Stimulated activated memory B cell treated with anti-CD40 and anti-IgM and Interleukin-4, amounts not matched to agents 10 μg/mL and 1 μg/mL and 100 μg/mL, for 72 hours (primary cell): ENCODE data around the gene PPM1E.
"Not testable (repeated sequence)": the region's sequence is repeated elsewhere in the genome, so short reads cannot be mapped to it uniquely, and the experiment has no call there.

Source experiments
- ATAC-seq: fragments of 150-1000 bp; cut with Tn5 transposase; 2 replicates; pipeline ENCODE4 v1.10.0; 2021
- H3K27ac Mint-ChIP-seq: one replicate; pipeline ENCODE4 v1.8.0; 2022; ENCODE audit warnings: mild to moderate bottlenecking, mixed read lengths
- H3K27me3 Mint-ChIP-seq: one replicate; pipeline ENCODE4 v1.8.0; 2022; ENCODE audit warnings: mixed read lengths
- H3K36me3 Mint-ChIP-seq: one replicate; pipeline ENCODE4 v1.8.0; 2022; ENCODE audit warnings: mixed read lengths
- H3K4me1 Mint-ChIP-seq: one replicate; pipeline ENCODE4 v1.8.0; 2022; ENCODE audit warnings: mixed read lengths
- H3K4me3 Mint-ChIP-seq: one replicate; pipeline ENCODE4 v1.8.0; 2022; ENCODE audit warnings: mild to moderate bottlenecking, moderate library complexity, mixed read lengths
- H3K9me3 Mint-ChIP-seq: one replicate; pipeline ENCODE4 v1.8.0; 2022; ENCODE audit warnings: mixed read lengths

The PPM1E gene

GRCh38 chr17:58920773-58921172 lies 165.1 kb downstream of the PPM1E start:
- H3K4me3 Mint-ChIP-seq = no peak overlapping the region
- no peaks in the 10 kb centered on the region for H3K9me3 Mint-ChIP-seq
- no peaks in the 10 kb centered on the region for H3K36me3 Mint-ChIP-seq

GRCh38 chr17:58932956-58933355 lies 177.3 kb downstream of the PPM1E start:
- Mint-ChIP-seq H3K36me3 (no peaks in the 10 kb centered on the region), H3K4me3 (no peak overlapping the region), H3K27me3 (no peaks in the 10 kb centered on the region), H3K27ac (no peak overlapping the region), H3K9me3 (no peaks in the 10 kb centered on the region), H3K4me1 (no peaks in the 10 kb centered on the region)
- ATAC-seq = no peak

More at GRCh38 chr17:58920773-58921172, 165.1 kb downstream of the PPM1E start:
- peak overlapping the region; percentile 2 for H3K27ac Mint-ChIP-seq
- no peak for ATAC-seq
- H3K4me1 Mint-ChIP-seq = peaks cover 13% of the 10 kb centered on the region
- no peaks in the 10 kb centered on the region for H3K27me3 Mint-ChIP-seq

- ATAC-seq = no peak
- Mint-ChIP-seq H3K27ac (no peak overlapping the region), H3K4me3 (no peak overlapping the region), H3K9me3 (no peaks in the 10 kb centered on the region), H3K36me3 (no peaks in the 10 kb centered on the region), H3K4me1 (no peaks in the 10 kb centered on the region), H3K27me3 (no peaks in the 10 kb centered on the region)
Measured at GRCh38 chr17:58936295-58936694, 180.6 kb downstream of the PPM1E start.

GRCh38 chr17:58944166-58944565 lies 188.5 kb downstream of the PPM1E start:
- Mint-ChIP-seq H3K27me3 (no peaks in the 10 kb centered on the region), H3K27ac (no peak overlapping the region), H3K4me3 (no peak overlapping the region), H3K9me3 (peaks cover 10% of the 10 kb centered on the region), H3K36me3 (peaks cover 7% of the 10 kb centered on the region), H3K4me1 (peaks cover 14% of the 10 kb centered on the region)
- no peak for ATAC-seq

- Mint-ChIP-seq H3K9me3 (peaks cover 24% of the 10 kb centered on the region), H3K27me3 (no peaks in the 10 kb centered on the region), H3K36me3 (peaks cover 25% of the 10 kb centered on the region), H3K27ac (no peak overlapping the region), H3K4me1 (peaks cover 14% of the 10 kb centered on the region), H3K4me3 (no peak overlapping the region)
- ATAC-seq = peak; percentile 55
Measured at GRCh38 chr17:58947411-58947810, 191.8 kb downstream of the PPM1E start.

GRCh38 chr17:58947824-58948223 lies 192.2 kb downstream of the PPM1E start:
- Mint-ChIP-seq H3K9me3 (peaks cover 24% of the 10 kb centered on the region), H3K27ac (no peak overlapping the region), H3K4me1 (peaks cover 14% of the 10 kb centered on the region), H3K27me3 (no peaks in the 10 kb centered on the region), H3K4me3 (no peak overlapping the region), H3K36me3 (peaks cover 25% of the 10 kb centered on the region)
- ATAC-seq = no peak

GRCh38 chr17:58954358-58954757 lies 198.7 kb downstream of the PPM1E start:
- peaks cover 15% of the 10 kb centered on the region for H3K9me3 Mint-ChIP-seq
- not testable (repeated sequence) for ATAC-seq, H3K27me3 Mint-ChIP-seq, H3K4me3 Mint-ChIP-seq
- peaks cover 11% of the 10 kb centered on the region for H3K4me1 Mint-ChIP-seq
- H3K36me3 Mint-ChIP-seq = peaks cover 26% of the 10 kb centered on the region
- peak overlapping the region; percentile 10 for H3K27ac Mint-ChIP-seq

GRCh38 chr17:58956997-58957724 lies 201.5 kb downstream of the PPM1E start:
- Mint-ChIP-seq H3K4me1 (peaks cover 11% of the 10 kb centered on the region), H3K27me3 (peaks cover 8% of the 10 kb centered on the region), H3K9me3 (peaks cover 3% of the 10 kb centered on the region), H3K4me3 (no peak overlapping the region), H3K27ac (no peak overlapping the region), H3K36me3 (peaks cover 11% of the 10 kb centered on the region)
- no peak for ATAC-seq

- peaks cover 11% of the 10 kb centered on the region for H3K4me1 Mint-ChIP-seq
- H3K36me3 Mint-ChIP-seq = peaks cover 11% of the 10 kb centered on the region
- not testable (repeated sequence) for ATAC-seq, H3K27me3 Mint-ChIP-seq, H3K27ac Mint-ChIP-seq, H3K4me3 Mint-ChIP-seq, H3K9me3 Mint-ChIP-seq
Measured at GRCh38 chr17:58957725-58958073, 202.0 kb downstream of the PPM1E start.

- Mint-ChIP-seq H3K36me3 (peaks cover 5% of the 10 kb centered on the region), H3K27me3 (peaks cover 8% of the 10 kb centered on the region), H3K27ac (no peak overlapping the region), H3K9me3 (no peaks in the 10 kb centered on the region), H3K4me1 (no peaks in the 10 kb centered on the region), H3K4me3 (no peak overlapping the region)
- no peak for ATAC-seq
Measured at GRCh38 chr17:58960068-58960467, 204.4 kb downstream of the PPM1E start.

- no peak overlapping the region for H3K27ac Mint-ChIP-seq
- H3K4me3 Mint-ChIP-seq = no peak overlapping the region
- no peaks in the 10 kb centered on the region for H3K9me3 Mint-ChIP-seq
- H3K27me3 Mint-ChIP-seq = no peaks in the 10 kb centered on the region
- no peak for ATAC-seq
- H3K4me1 Mint-ChIP-seq = no peaks in the 10 kb centered on the region
- H3K36me3 Mint-ChIP-seq = no peaks in the 10 kb centered on the region
Measured at GRCh38 chr17:58965221-58965620, 209.6 kb downstream of the PPM1E start.

- Mint-ChIP-seq H3K4me3 (no peak overlapping the region), H3K9me3 (no peaks in the 10 kb centered on the region), H3K27ac (no peak overlapping the region), H3K27me3 (no peaks in the 10 kb centered on the region), H3K4me1 (no peaks in the 10 kb centered on the region), H3K36me3 (no peaks in the 10 kb centered on the region)
- no peak for ATAC-seq
Measured at GRCh38 chr17:58966208-58966607, 210.6 kb downstream of the PPM1E start.

GRCh38 chr17:58968426-58969061 lies 212.9 kb downstream of the PPM1E start:
- H3K4me1 Mint-ChIP-seq = no peaks in the 10 kb centered on the region
- no peak for ATAC-seq
- H3K4me3 Mint-ChIP-seq = no peak overlapping the region
- H3K27me3 Mint-ChIP-seq = no peaks in the 10 kb centered on the region
- H3K9me3 Mint-ChIP-seq = no peaks in the 10 kb centered on the region
- H3K36me3 Mint-ChIP-seq = no peaks in the 10 kb centered on the region
- H3K27ac Mint-ChIP-seq = no peak overlapping the region

- Mint-ChIP-seq H3K27me3 (no peaks in the 10 kb centered on the region), H3K9me3 (no peaks in the 10 kb centered on the region), H3K4me1 (peaks cover 4% of the 10 kb centered on the region), H3K36me3 (no peaks in the 10 kb centered on the region), H3K4me3 (no peak overlapping the region), H3K27ac (no peak overlapping the region)
- ATAC-seq = no peak
Measured at GRCh38 chr17:58969156-58969555, 213.5 kb downstream of the PPM1E start.

GRCh38 chr17:58969612-58970011 lies 214.0 kb downstream of the PPM1E start:
- H3K4me1 Mint-ChIP-seq = peaks cover 8% of the 10 kb centered on the region

More at GRCh38 chr17:58969612-58970011, 214.0 kb downstream of the PPM1E start:
- no peaks in the 10 kb centered on the region for H3K36me3 Mint-ChIP-seq
- no peak overlapping the region for H3K4me3 Mint-ChIP-seq
- no peaks in the 10 kb centered on the region for H3K27me3 Mint-ChIP-seq
- no peak for ATAC-seq
- H3K9me3 Mint-ChIP-seq = no peaks in the 10 kb centered on the region
- H3K27ac Mint-ChIP-seq = no peak overlapping the region
